K562 (cell line): ENCODE data around the gene KIF15. TPM values are rescaled to one million over a fixed set of nuclear protein-coding genes. Genes with fewer than 3 reads are reported as not detected.

Experiments used
- E2F4 ChIP-seq: sonication (generic); formaldehyde crosslinking; IDR thresholded peaks from 2 replicates; pipeline ENCODE4 v1.8.0; 2022; ENCODE audit warnings: mild to moderate bottlenecking, low read depth, missing genetic modification reagents
- ESRRA ChIP-seq: fragments of 450-650 bp; IDR thresholded peaks from 2 replicates; pipeline ENCODE4 v1.6.1; 2014; ENCODE audit warnings: low read depth, mild to moderate bottlenecking, moderate library complexity, borderline replicate concordance
- HEY1 ChIP-seq: fragments of 250-450 bp; sonication (Bioruptor Pico); IDR thresholded peaks from 2 replicates; pipeline ENCODE4 v1.5.0; 2020; ENCODE audit warnings: mild to moderate bottlenecking, moderate library complexity, borderline replicate concordance
- MED1 ChIP-seq: sonication (generic); formaldehyde crosslinking; IDR thresholded peaks from 2 replicates; pipeline ENCODE4 v1.8.1; 2023; ENCODE audit warnings: missing genetic modification reagents, borderline replicate concordance
- NFE2L1 ChIP-seq: fragments of 450-650 bp; IDR thresholded peaks from 2 replicates; pipeline ENCODE4 v1.6.1; 2016; ENCODE audit warnings: missing genetic modification characterization, low read depth, mild to moderate bottlenecking, missing compliant biosample characterization, moderate library complexity, borderline replicate concordance
- NFXL1 ChIP-seq: fragments of 450-650 bp; formaldehyde crosslinking; IDR thresholded peaks from 2 replicates; pipeline ENCODE4 v1.4.0; 2021; ENCODE audit warnings: mild to moderate bottlenecking
- NR4A1 ChIP-seq, 2 experiments: fragments of 250-450 bp in 1 of 2; fragments of 450-650 bp in 1 of 2; sonication (Bioruptor Pico) in 1 of 2; IDR thresholded peaks; 2 replicates each; pipeline versions ENCODE4 v1.4.0 to v1.6.1; 2016 to 2020; ENCODE audit warnings: mild to moderate bottlenecking in 2 of 2, missing compliant biosample characterization in 1 of 2, missing genetic modification characterization in 1 of 2, moderate library complexity in 1 of 2
- PKNOX1 ChIP-seq: fragments of 450-650 bp; IDR thresholded peaks from 2 replicates; pipeline ENCODE4 v1.6.1; 2016
- PRDM10 ChIP-seq: fragments of 450-650 bp; IDR thresholded peaks from 2 replicates; pipeline ENCODE4 v1.6.1; 2018; ENCODE audit not compliant: partially characterized antibody
- SIN3B ChIP-seq: fragments of 450-650 bp; IDR thresholded peaks from 2 replicates; pipeline ENCODE4 v1.6.1; 2017; ENCODE audit warnings: low read depth, mild to moderate bottlenecking, moderate library complexity
- TBL1XR1 ChIP-seq, 2 experiments: IDR thresholded peaks; 2 replicates each; pipeline ENCODE4 v1.6.1; 2012; ENCODE audit warnings: improper control_type of control experiment in 2 of 2, low read length in 2 of 2, mild to moderate bottlenecking in 1 of 2
- TCF3 ChIP-seq: sonication (generic); formaldehyde crosslinking; IDR thresholded peaks from 2 replicates; pipeline ENCODE4 v1.4.0; 2020; ENCODE audit warnings: mild to moderate bottlenecking, missing genetic modification reagents
- THRAP3 ChIP-seq: fragments of 450-650 bp; IDR thresholded peaks from 2 replicates; pipeline ENCODE4 v1.6.1; 2016; ENCODE audit warnings: mild to moderate bottlenecking, inconsistent platforms, borderline replicate concordance
- YY1 ChIP-seq, 3 experiments: IDR thresholded peaks; 2 replicates each; pipeline ENCODE4 v1.6.1; 2011; ENCODE audit warnings: low read length in 2 of 3, mild to moderate bottlenecking in 2 of 3, moderate library complexity in 2 of 3, borderline replicate concordance in 1 of 3, control low read depth in 1 of 3, low read depth in 1 of 3; ENCODE audit not compliant: insufficient read depth in 3 of 3, insufficient replicate concordance in 2 of 3, control insufficient read depth in 1 of 3, insufficient read length in 1 of 3; ENCODE audit errors: extremely low read depth in 1 of 3
- ZEB2 ChIP-seq: fragments of 450-650 bp; IDR thresholded peaks from 2 replicates; pipeline ENCODE4 v1.6.1; 2016
- ZFP91 ChIP-seq: sonication (generic); formaldehyde crosslinking; IDR thresholded peaks from 2 replicates; pipeline ENCODE4 v1.8.0; 2022; ENCODE audit warnings: mild to moderate bottlenecking, missing genetic modification reagents
- ZKSCAN3 ChIP-seq: fragments of 250-450 bp; sonication (Bioruptor Pico); IDR thresholded peaks from 2 replicates; pipeline ENCODE4 v1.4.0; 2020
- ZNF347 ChIP-seq: fragments of 450-650 bp; formaldehyde crosslinking; IDR thresholded peaks from 2 replicates; pipeline ENCODE4 v1.4.0; 2020; ENCODE audit warnings: low read depth, mild to moderate bottlenecking, moderate library complexity
- ZNF780A ChIP-seq: fragments of 250-450 bp; sonication (Bioruptor Pico); IDR thresholded peaks from 2 replicates; pipeline ENCODE4 v1.5.0; 2021; ENCODE audit warnings: mild to moderate bottlenecking
- polyA plus RNA-seq, 8 experiments: library from polyadenylated mRNA; depleted of rRNA in 4 of 8; stranded (reverse) in 5 of 8; unstranded in 3 of 8; fragments of >200 nt; fragmentation: Nextera tagmentation in 2 of 8; fragmentation: Illumina TruSeq in 1 of 8; extraction: Ambion mirVana in 2 of 8; extraction: Trizol in 1 of 8; gene quantifications; 2 replicates each; pipeline versions ENCODE4 v1.2.1 to v1.2.3, GENCODE V29; 2011 to 2014; ENCODE audit warnings: inconsistent platforms in 1 of 8, missing spikeins in 1 of 8
- total RNA-seq, 7 experiments: library from RNA; depleted of rRNA in 6 of 7; stranded (reverse); fragments of >200 nt in 6 of 7; fragmentation: Illumina TruSeq in 2 of 7; extraction: Trizol in 2 of 7; gene quantifications; 2 replicates each; pipeline versions ENCODE4 v1.2.1 to v1.2.3, GENCODE V29; 2011 to 2021; ENCODE audit warnings: low replicate concordance in 1 of 7

The KIF15 gene
- total and polyA plus RNA-seq, 9 of the 15 experiments (the other 6 are each of a cell fraction or from before 2014, with no cell fraction given), result 9.0 to 45.9 (median 26.0) TPM

GRCh38 chr3:44761424-44762169 is at the start of gene KIF15, which contains the start of gene KIAA1143 (continued):
- TF ChIP-seq E2F4 (CRISPR knock-in tag) (peak; percentile 100), ZNF347 (CRISPR knock-in tag) (no peak), ESRRA (peak; percentile 77; the same call in 1 of the 2 replicates), PRDM10 (peak; percentile 28), ZNF780A (CRISPR knock-in tag) (no peak), TBL1XR1 (IDR thresholded peaks at IDR 0.05; ENCODE audit: low read length in 2 of 2) (peak in 1 of 2 experiments; percentile 96; a peak in 2 of 4 replicates), NFXL1 (CRISPR knock-in tag) (no peak), ZFP91 (CRISPR knock-in tag) (no peak; the same call in 1 of the 2 replicates), HEY1 (no peak), PKNOX1 (peak; percentile 89), ZEB2 (no peak), TCF3 (no peak; the same call in 1 of the 2 replicates), SIN3B (peak; percentile 87), MED1 (CRISPR knock-in tag) (no peak), NFE2L1 (no peak), YY1 (IDR thresholded peaks at IDR 0.05; ENCODE audit: borderline replicate concordance in 1 of 3, control insufficient read depth in 1 of 3, extremely low read depth in 1 of 3, insufficient read depth in 3 of 3, insufficient read length in 1 of 3, insufficient replicate concordance in 2 of 3, low read depth in 1 of 3, low read length in 2 of 3) (peak; percentile 99 to 100 (median 99)), THRAP3 (no peak), ZKSCAN3 (CRISPR knock-in tag) (no peak), NR4A1 (CRISPR knock-in tag; IDR thresholded peaks at IDR 0.05) (no peak), NR4A1 (tag; IDR thresholded peaks at IDR 0.05) (peak; percentile 76)
